ENCODE data around the gene HSPB6.

Gene HSPB6

GRCh38 chr19:35736913-35737886 is 19.6 kb downstream of the HSPB6 start:
- Mint-ChIP-seq H3K36me3 (ENCODE audit: low read depth) (peaks cover 44% of the 10 kb centered on the region), H3K4me3 (no peak overlapping the region), H3K9me3 (no peaks in the 10 kb centered on the region), H3K4me1 (ENCODE audit: low read depth) (peaks cover 18% of the 10 kb centered on the region), H3K27me3 (no peaks in the 10 kb centered on the region), H3K27ac (no peak overlapping the region)

GRCh38 chr19:35734889-35735288 is 21.9 kb downstream of the HSPB6 start:
- Mint-ChIP-seq H3K27ac (no peak overlapping the region), H3K9me3 (no peaks in the 10 kb centered on the region), H3K36me3 (ENCODE audit: low read depth) (peaks cover 54% of the 10 kb centered on the region), H3K4me1 (ENCODE audit: low read depth) (peaks cover 14% of the 10 kb centered on the region), H3K27me3 (no peaks in the 10 kb centered on the region), H3K4me3 (no peak overlapping the region)

- no peaks in the 10 kb centered on the region for H3K9me3 Mint-ChIP-seq
- peaks cover 60% of the 10 kb centered on the region for H3K36me3 Mint-ChIP-seq (ENCODE audit: low read depth)
- peaks cover 14% of the 10 kb centered on the region for H3K4me1 Mint-ChIP-seq (ENCODE audit: low read depth)
- H3K27ac Mint-ChIP-seq: peak overlapping the region; percentile 21
- H3K27me3 Mint-ChIP-seq: no peaks in the 10 kb centered on the region
- no peak overlapping the region for H3K4me3 Mint-ChIP-seq
Measured at GRCh38 chr19:35734273-35734672, 22.6 kb downstream of the HSPB6 start.

GRCh38 chr19:35733180-35734125 is 23.4 kb downstream of the HSPB6 start:
- Mint-ChIP-seq H3K9me3 (no peaks in the 10 kb centered on the region), H3K36me3 (ENCODE audit: low read depth) (peaks cover 62% of the 10 kb centered on the region), H3K27ac (peak overlapping the region; percentile 21), H3K4me3 (no peak overlapping the region), H3K4me1 (ENCODE audit: low read depth) (peaks cover 14% of the 10 kb centered on the region), H3K27me3 (no peaks in the 10 kb centered on the region)

GRCh38 chr19:35732540-35733179 is 24.2 kb downstream of the HSPB6 start:
- Mint-ChIP-seq H3K27me3 (no peaks in the 10 kb centered on the region), H3K9me3 (no peaks in the 10 kb centered on the region), H3K27ac (no peak overlapping the region), H3K4me1 (ENCODE audit: low read depth) (peaks cover 13% of the 10 kb centered on the region), H3K36me3 (ENCODE audit: low read depth) (peaks cover 70% of the 10 kb centered on the region), H3K4me3 (no peak overlapping the region)

- no peak overlapping the region for H3K27ac Mint-ChIP-seq
- no peak overlapping the region for H3K4me3 Mint-ChIP-seq
- H3K4me1 Mint-ChIP-seq (ENCODE audit: low read depth): peaks cover 8% of the 10 kb centered on the region
- no peaks in the 10 kb centered on the region for H3K9me3 Mint-ChIP-seq
- no peaks in the 10 kb centered on the region for H3K27me3 Mint-ChIP-seq
- H3K36me3 Mint-ChIP-seq (ENCODE audit: low read depth): peaks cover 69% of the 10 kb centered on the region
Measured at GRCh38 chr19:35731779-35732405, 24.9 kb downstream of the HSPB6 start.

GRCh38 chr19:35731353-35731752 is 25.5 kb downstream of the HSPB6 start:
- Mint-ChIP-seq H3K4me3 (no peak overlapping the region), H3K36me3 (ENCODE audit: low read depth) (peaks cover 68% of the 10 kb centered on the region), H3K4me1 (ENCODE audit: low read depth) (peaks cover 5% of the 10 kb centered on the region), H3K27me3 (no peaks in the 10 kb centered on the region), H3K9me3 (no peaks in the 10 kb centered on the region), H3K27ac (no peak overlapping the region)

GRCh38 chr19:35730326-35730725 is 26.5 kb downstream of the HSPB6 start:
- Mint-ChIP-seq H3K27me3 (no peaks in the 10 kb centered on the region), H3K4me1 (ENCODE audit: low read depth) (no peaks in the 10 kb centered on the region), H3K36me3 (ENCODE audit: low read depth) (peaks cover 71% of the 10 kb centered on the region), H3K9me3 (no peaks in the 10 kb centered on the region), H3K27ac (no peak overlapping the region), H3K4me3 (no peak overlapping the region)

GRCh38 chr19:35729763-35730162 is 27.1 kb downstream of the HSPB6 start:
- H3K4me1 Mint-ChIP-seq (ENCODE audit: low read depth): no peaks in the 10 kb centered on the region
- no peaks in the 10 kb centered on the region for H3K9me3 Mint-ChIP-seq
- H3K27ac Mint-ChIP-seq: peak overlapping the region; percentile 70
- peaks cover 72% of the 10 kb centered on the region for H3K36me3 Mint-ChIP-seq (ENCODE audit: low read depth)
- no peak overlapping the region for H3K4me3 Mint-ChIP-seq
- no peaks in the 10 kb centered on the region for H3K27me3 Mint-ChIP-seq

GRCh38 chr19:35729021-35729420 is 27.8 kb downstream of the HSPB6 start:
- Mint-ChIP-seq H3K9me3 (no peaks in the 10 kb centered on the region), H3K4me1 (ENCODE audit: low read depth) (no peaks in the 10 kb centered on the region), H3K4me3 (no peak overlapping the region), H3K36me3 (ENCODE audit: low read depth) (peaks cover 72% of the 10 kb centered on the region), H3K27ac (no peak overlapping the region), H3K27me3 (no peaks in the 10 kb centered on the region)

- Mint-ChIP-seq H3K4me3 (no peak overlapping the region), H3K36me3 (ENCODE audit: low read depth) (peaks cover 77% of the 10 kb centered on the region)
Measured at GRCh38 chr19:35727956-35728706, 28.7 kb downstream of the HSPB6 start.

GRCh38 chr19:35727053-35727955 is 29.5 kb downstream of the HSPB6 start:
- no peak overlapping the region for H3K4me3 Mint-ChIP-seq
- no peak overlapping the region for H3K27ac Mint-ChIP-seq
- H3K36me3 Mint-ChIP-seq (ENCODE audit: low read depth): peaks cover 85% of the 10 kb centered on the region
- no peaks in the 10 kb centered on the region for H3K27me3 Mint-ChIP-seq
- peaks cover 5% of the 10 kb centered on the region for H3K4me1 Mint-ChIP-seq (ENCODE audit: low read depth)
- H3K9me3 Mint-ChIP-seq: no peaks in the 10 kb centered on the region

More at GRCh38 chr19:35727956-35728706, 28.7 kb downstream of the HSPB6 start:
- H3K27me3 Mint-ChIP-seq: no peaks in the 10 kb centered on the region
- no peaks in the 10 kb centered on the region for H3K9me3 Mint-ChIP-seq
- H3K27ac Mint-ChIP-seq: no peak overlapping the region
- H3K4me1 Mint-ChIP-seq (ENCODE audit: low read depth): peaks cover 4% of the 10 kb centered on the region

Data from stimulated activated naive CD8-positive, alpha-beta T cell treated with anti-CD3 and anti-CD28 coated beads, Interleukin-15, Interleukin-2, amounts not matched to agents 100 ng/mL and 50 ng/mL, for 24 hours (primary cell).